ENCODE measurements around the gene FSCN2.

Gene FSCN2

GRCh38 chr17:81513753-81514488, 14.3 kb upstream of the FSCN2 start:
- no peak for DNase-seq

GRCh38 chr17:81514489-81514738, 13.8 kb upstream of the FSCN2 start:
- no peak for DNase-seq

GRCh38 chr17:81514739-81515529, 13.2 kb upstream of the FSCN2 start:
- peak; percentile 41 for DNase-seq

GRCh38 chr17:81515530-81516041, 12.6 kb upstream of the FSCN2 start:
- DNase-seq = no peak

DNA sequence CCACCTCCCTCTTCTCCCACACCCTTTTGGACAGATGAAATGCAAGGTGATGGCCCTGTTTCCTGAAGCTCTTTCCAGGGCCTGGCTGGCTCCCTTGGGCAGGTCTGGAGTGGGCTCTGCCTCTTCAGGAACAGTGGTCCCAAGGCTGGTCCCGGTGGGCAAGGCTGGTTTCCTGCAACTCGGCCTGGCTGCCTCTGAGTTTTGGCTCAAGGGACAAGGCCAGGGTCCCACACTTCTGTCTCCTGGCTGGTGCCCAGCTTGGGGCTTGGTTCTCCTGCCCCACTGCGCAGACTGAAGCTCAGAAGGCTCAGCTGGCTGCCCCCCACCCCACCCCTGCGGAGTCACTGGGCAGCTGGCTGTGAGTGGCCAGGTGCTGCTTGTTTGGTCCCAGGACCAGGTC, 11.7 kb upstream of the FSCN2 start:
- no peak for DNase-seq

GRCh38 chr17:81517009-81517338, 11.2 kb upstream of the FSCN2 start:
- DNase-seq = no peak

DNA sequence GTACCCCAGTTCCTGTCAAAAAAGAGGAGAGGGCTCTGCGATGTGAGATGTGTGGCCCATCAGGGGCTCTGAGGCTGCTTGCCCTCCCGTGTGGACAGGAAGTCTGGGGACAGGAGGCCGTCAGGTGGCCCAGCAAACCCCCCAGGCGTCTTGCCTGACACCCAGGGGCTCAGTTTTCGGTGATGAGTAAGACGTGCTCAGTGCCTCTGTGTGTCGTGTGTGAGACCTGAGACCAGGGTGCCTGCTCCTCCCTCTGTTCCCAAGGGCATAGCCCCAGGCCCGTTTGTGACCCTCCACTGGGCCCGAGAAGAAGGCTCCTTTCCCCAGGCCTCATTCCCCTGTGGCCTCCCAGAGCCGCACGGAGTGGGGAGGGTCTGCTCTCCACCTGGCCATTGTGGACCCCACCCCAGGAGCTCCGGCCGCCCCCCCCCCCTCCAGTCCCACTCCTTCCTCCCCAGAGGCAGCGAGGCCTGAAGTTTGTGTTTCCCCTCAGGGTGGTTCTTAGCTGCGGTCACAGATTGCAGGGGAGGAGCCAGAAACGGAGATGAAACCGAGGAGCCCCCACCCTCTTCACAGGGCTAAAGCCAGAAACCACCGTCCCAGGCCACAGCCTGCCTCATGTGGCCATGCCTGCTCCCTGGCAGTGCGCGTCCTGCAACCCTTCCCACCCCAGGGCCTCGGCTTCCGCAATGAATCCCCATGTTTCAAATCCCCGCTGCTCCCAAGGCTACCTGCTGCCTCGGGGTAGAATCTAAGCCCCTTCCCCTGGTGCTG, 10.7 kb upstream of the FSCN2 start:
- no peak for DNase-seq

DNA sequence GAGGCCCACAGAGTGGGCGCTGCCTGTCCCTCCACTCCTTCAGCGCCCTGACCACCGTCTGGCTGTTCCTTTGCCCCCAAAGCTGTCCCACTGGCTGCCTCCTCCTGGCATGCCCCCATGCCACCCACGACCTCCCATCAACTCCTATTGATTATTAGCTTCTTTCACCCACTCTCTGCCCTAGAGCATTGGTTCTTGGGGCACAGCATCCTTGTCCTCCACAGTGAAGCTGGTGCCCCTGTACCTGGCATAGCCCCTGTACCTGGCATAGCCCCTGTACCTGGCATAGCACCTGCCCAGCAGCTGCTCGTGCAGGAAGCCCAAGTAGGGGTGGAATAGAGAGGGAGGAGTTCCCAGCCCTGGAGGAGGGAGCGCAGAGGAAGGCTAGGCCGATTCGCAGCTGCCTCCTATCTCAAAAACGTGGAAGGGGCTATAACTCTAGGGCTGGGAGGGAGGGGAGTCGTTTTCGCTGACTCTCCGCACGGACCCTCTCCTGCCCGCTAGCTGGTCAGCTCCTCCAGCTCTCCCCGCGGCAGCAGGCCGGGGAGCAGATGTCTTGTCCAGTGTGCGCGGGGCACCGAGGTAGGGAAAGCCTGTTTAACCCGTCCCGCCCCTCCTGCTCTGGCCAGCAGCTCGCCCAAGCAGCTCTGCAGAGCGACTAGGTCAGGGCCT, 9.9 kb upstream of the FSCN2 start:
- DNase-seq = no peak

- DNase-seq = no peak
Observed at GRCh38 chr17:81518785-81519283, 9.3 kb upstream of the FSCN2 start.

DNA sequence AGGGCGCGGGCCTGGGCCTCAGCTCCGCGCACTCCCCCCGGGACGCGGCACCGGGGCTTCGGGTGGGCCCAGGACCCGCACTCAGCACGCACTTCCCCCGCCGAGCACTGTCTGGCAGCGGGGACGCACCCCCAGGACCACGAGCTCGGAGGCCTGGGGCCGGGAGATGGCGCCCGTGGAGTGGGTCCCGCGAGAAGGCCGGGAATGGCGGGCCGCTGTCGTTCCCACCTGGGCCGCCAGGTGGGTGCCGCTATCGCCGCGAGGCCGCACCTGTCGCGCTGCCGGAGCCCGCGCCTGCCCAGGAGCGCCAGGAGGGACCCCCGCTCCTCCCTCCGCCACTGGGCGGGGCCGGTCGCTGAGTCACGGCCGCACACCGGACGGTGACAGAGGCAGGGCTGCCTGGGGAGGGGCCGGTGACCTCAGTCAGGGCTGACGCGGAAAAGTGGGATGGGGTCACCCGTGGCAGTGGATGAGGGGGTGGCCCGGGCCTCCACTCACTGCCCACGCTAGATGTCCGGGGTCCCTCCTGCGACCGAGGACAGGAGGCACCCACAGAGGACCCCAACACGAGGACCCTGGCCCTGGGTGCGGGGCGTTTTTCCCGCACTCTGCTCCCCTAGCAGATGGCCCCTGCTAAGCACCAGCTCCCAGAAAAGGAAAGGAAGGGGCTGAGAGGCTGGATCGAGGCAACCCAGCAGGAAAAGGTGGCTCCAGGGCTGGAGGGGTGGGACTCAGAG, 8.7 kb upstream of the FSCN2 start:
- no peak for DNase-seq

DNA sequence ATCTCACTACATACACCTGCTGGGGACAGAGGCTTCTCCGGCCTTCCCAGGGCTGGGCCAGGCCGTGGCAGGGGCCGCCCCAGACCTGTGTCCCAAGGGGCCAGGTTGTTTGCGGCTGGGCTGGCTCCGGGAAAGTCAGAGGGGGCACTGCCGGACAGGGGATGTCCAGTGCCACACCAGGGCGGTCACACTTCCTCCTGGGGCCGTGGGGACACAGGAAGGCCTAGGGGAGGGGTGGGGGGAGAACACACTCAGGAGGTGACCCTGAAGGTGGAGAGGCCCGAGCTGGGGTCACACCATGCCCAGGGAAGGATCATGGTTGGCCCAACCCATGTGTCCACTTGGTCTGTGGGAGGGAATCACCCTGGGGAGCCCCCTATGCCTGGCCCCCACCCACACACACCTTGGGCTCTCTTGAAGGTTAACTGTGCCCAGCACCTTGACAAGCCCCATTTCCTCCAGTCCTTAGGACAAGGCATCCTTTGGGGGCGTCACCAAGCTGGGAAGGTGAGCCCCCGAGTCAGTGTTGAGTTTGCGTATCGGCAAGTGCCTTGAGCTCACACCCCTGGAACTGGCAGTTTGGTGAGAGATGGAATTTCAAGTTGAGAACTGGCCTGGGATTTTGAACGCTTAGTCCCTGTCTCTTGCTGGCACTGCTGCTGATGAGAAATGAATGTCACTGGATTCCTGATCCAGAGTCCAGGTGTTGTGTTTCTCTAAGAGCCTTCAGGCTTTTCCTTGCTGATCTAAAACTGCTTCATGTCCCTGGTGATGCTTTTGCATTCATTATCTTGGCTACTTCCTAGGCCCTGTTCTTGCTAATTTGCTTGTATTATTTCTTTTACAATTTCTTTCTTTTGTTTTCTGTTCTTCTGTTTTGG, 7.9 kb upstream of the FSCN2 start:
- no peak for DNase-seq

- no peak for DNase-seq
Observed at GRCh38 chr17:81522491-81523401, 5.4 kb upstream of the FSCN2 start.

- no peak for DNase-seq
Observed at GRCh38 chr17:81523402-81524038, 4.7 kb upstream of the FSCN2 start.

DNA sequence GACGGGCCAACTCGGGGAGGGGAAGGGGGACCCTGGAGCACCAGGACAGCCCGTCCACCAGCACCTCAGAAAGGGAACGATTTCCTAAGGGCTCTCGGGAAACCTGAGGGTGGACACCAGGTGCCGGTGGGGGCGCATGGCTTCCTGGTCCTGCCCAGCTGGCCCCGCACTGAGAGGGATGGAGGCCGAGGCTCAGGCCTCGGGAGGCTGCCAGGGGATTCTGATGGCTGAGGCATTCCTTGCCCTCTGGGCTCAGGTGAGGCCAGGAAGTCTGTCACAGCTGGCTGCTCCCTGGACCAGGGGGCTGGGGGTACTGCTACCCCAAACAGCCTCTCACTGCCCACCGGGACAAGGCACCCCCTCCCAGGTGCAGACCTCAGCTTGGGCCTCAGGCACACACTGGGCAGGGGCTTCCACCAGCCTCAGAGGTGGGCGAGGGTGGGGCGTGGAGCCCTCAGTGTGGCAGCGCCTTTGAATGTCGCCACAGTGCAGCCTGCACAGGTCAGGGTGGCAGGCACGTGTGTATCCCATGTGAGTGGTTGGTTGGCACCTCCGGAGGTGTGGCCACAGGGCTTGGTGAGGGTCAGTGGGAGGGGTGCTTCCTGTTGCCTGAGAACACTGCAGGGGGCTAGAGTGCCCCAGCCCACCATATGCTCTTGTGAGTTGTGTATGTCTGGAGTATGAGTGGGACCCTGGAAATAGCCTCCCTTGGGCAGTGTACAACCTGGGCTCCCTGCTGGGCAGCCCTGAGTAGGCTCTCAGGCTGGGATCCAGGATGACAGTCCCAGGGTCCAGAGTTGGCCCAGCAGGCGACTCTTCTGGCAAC, 3.9 kb upstream of the FSCN2 start:
- DNase-seq = no peak

- DNase-seq = no peak
Observed at GRCh38 chr17:81524865-81525159, 3.4 kb upstream of the FSCN2 start.

- DNase-seq = no peak
Observed at GRCh38 chr17:81526662-81527571, 1.3 kb upstream of the FSCN2 start.

GRCh38 chr17:81528384-81528650, 140 bp downstream of the FSCN2 start:
- DNase-seq = no peak
